Trophoblast cell (in vitro differentiated cells and primary cell): ENCODE results near the gene FAM151A.

ENCODE experiments used
- DNase-seq, 2 donors: peaks; one replicate each; pipeline ENCODE4 v3.0.0-alpha.2; 2016
- H2AFZ ChIP-seq: 2 replicates; pipeline ENCODE4 v1.6.1; 2013; ENCODE audit warnings: low read length, moderate library complexity, mild to moderate bottlenecking; ENCODE audit not compliant: insufficient read depth, poor library complexity
- H2AK5ac ChIP-seq: 2 replicates; pipeline ENCODE4 v1.6.1; 2013; ENCODE audit warnings: mild to moderate bottlenecking, low read length
- H2BK120ac ChIP-seq: 2 replicates; pipeline ENCODE4 v1.6.1; 2013; ENCODE audit warnings: low read length, mild to moderate bottlenecking, moderate library complexity; ENCODE audit not compliant: insufficient read depth, poor library complexity
- H2BK12ac ChIP-seq: 2 replicates; pipeline ENCODE4 v1.6.1; 2013; ENCODE audit warnings: mild to moderate bottlenecking, low read length, moderate library complexity
- H2BK5ac ChIP-seq: 2 replicates; pipeline ENCODE4 v1.6.1; 2013; ENCODE audit warnings: low read length, low read depth, moderate library complexity, mild to moderate bottlenecking; ENCODE audit not compliant: poor library complexity
- H3K14ac ChIP-seq: 2 replicates; pipeline ENCODE4 v1.6.1; 2013; ENCODE audit warnings: mild to moderate bottlenecking, low read length
- H3K18ac ChIP-seq: 2 replicates; pipeline ENCODE4 v1.6.1; 2013; ENCODE audit warnings: mild to moderate bottlenecking, low read length
- H3K23ac ChIP-seq: 2 replicates; pipeline ENCODE4 v1.6.1; 2013; ENCODE audit warnings: low read length
- H3K27ac ChIP-seq: 2 replicates; pipeline ENCODE4 v1.5.1; 2013; ENCODE audit warnings: low read depth, mild to moderate bottlenecking, inconsistent platforms, low read length, moderate library complexity
- H3K27me3 ChIP-seq: 2 replicates; pipeline ENCODE4 v1.6.1; 2013; ENCODE audit warnings: inconsistent platforms, mild to moderate bottlenecking, low read length, moderate library complexity; ENCODE audit not compliant: insufficient read depth
- H3K36me3 ChIP-seq, 2 experiments: 1 replicate in 1 of 2; 2 replicates in 1 of 2; pipeline ENCODE4 v1.6.1; 2013; ENCODE audit warnings: low read length in 2 of 2, mild to moderate bottlenecking in 2 of 2, moderate library complexity in 1 of 2; ENCODE audit not compliant: insufficient read depth in 2 of 2, control insufficient read depth in 1 of 2
- H3K4ac ChIP-seq: 2 replicates; pipeline ENCODE4 v1.6.1; 2013; ENCODE audit warnings: low read depth, mild to moderate bottlenecking, low read length, moderate library complexity
- H3K4me1 ChIP-seq, 2 experiments: 1 replicate in 1 of 2; 2 replicates in 1 of 2; pipeline ENCODE4 v1.6.1; 2013; ENCODE audit warnings: low read length in 2 of 2, mild to moderate bottlenecking in 2 of 2, moderate library complexity in 1 of 2; ENCODE audit not compliant: insufficient read depth in 2 of 2, control insufficient read depth in 1 of 2
- H3K4me2 ChIP-seq: 2 replicates; pipeline ENCODE4 v1.6.1; 2013; ENCODE audit warnings: inconsistent platforms, mild to moderate bottlenecking, low read length, moderate library complexity
- H3K4me3 ChIP-seq: 2 replicates; pipeline ENCODE4 v1.5.1; 2013; ENCODE audit warnings: mild to moderate bottlenecking, low read depth, low read length, inconsistent platforms
- H3K79me1 ChIP-seq: one replicate; pipeline ENCODE4 v1.6.1; 2013; ENCODE audit warnings: low read length
- H3K79me2 ChIP-seq: 2 replicates; pipeline ENCODE4 v1.6.1; 2013; ENCODE audit warnings: low read length, mild to moderate bottlenecking; ENCODE audit not compliant: control insufficient read depth, insufficient read depth, poor library complexity
- H3K9ac ChIP-seq: 2 replicates; pipeline ENCODE4 v1.6.1; 2013; ENCODE audit warnings: mild to moderate bottlenecking, low read length
- H3K9me3 ChIP-seq: 2 replicates; pipeline ENCODE4 v1.6.1; 2013; ENCODE audit warnings: low read depth, mild to moderate bottlenecking, control low read depth, inconsistent platforms, low read length; ENCODE audit not compliant: insufficient read depth
- H4K12ac ChIP-seq: 2 replicates; pipeline ENCODE4 v1.6.1; 2013; ENCODE audit warnings: low read depth, mild to moderate bottlenecking, low read length, moderate library complexity
- H4K8ac ChIP-seq: 2 replicates; pipeline ENCODE4 v1.6.1; 2013; ENCODE audit warnings: low read depth, mild to moderate bottlenecking, low read length, moderate library complexity
- H4K91ac ChIP-seq: one replicate; pipeline ENCODE4 v1.6.1; 2013; ENCODE audit warnings: low read depth, mild to moderate bottlenecking, low read length, moderate library complexity
- WGBS: extraction: QIAGEN DNeasy Blood & Tissue Kit; methylation state at CpG from one replicate; pipeline ENCODE4 v1.1.7; 2013; ENCODE audit warnings: missing lambda C conversion rate; ENCODE audit not compliant: insufficient read length, insufficient coverage; ENCODE audit errors: extremely low coverage; 5-methylcytosine and 5-hydroxymethylcytosine counted together

The FAM151A gene

GRCh38 chr1:54574158-54574778, 49.1 kb downstream of the FAM151A start:
- Histone ChIP-seq H4K12ac (no peak overlapping the region), H2BK5ac (no peak overlapping the region), H3K27ac (no peak overlapping the region), H3K79me2 (no peaks in the 10 kb centered on the region), H3K4ac (no peak overlapping the region), H3K79me1 (no peaks in the 10 kb centered on the region), H3K14ac (no peak overlapping the region), H3K23ac (no peak overlapping the region), H3K4me1 (peaks cover 23 to 25% of the 10 kb centered on the region in 2 experiments), H3K4me3 (no peak overlapping the region), H2AFZ (no peak overlapping the region), H3K36me3 (no peaks in the 10 kb centered on the region), H3K4me2 (no peak overlapping the region), H3K9ac (no peak overlapping the region), H3K9me3 (no peaks in the 10 kb centered on the region), H4K91ac (no peak overlapping the region), H2AK5ac (no peak overlapping the region), H3K27me3 (no peaks in the 10 kb centered on the region), H4K8ac (no peak overlapping the region), H2BK120ac (no peak overlapping the region), H2BK12ac (no peak overlapping the region), H3K18ac (no peak overlapping the region)
- no CpG with 5 or more reads among the region's 12 CpGs for WGBS
- no peak for DNase-seq

- Histone ChIP-seq H3K27ac (no peak overlapping the region), H3K4me3 (no peak overlapping the region), H3K4ac (no peak overlapping the region), H3K4me2 (no peak overlapping the region), H4K12ac (no peak overlapping the region), H3K9ac (no peak overlapping the region), H2AFZ (no peak overlapping the region), H3K36me3 (no peaks in the 10 kb centered on the region), H4K91ac (no peak overlapping the region), H3K79me1 (peaks cover 3% of the 10 kb centered on the region), H3K23ac (no peak overlapping the region), H4K8ac (no peak overlapping the region), H3K4me1 (peaks cover 24 to 25% of the 10 kb centered on the region in 2 experiments), H3K9me3 (no peaks in the 10 kb centered on the region), H3K27me3 (no peaks in the 10 kb centered on the region), H3K14ac (no peak overlapping the region), H2AK5ac (no peak overlapping the region), H2BK5ac (no peak overlapping the region), H2BK120ac (no peak overlapping the region), H2BK12ac (no peak overlapping the region), H3K79me2 (no peaks in the 10 kb centered on the region), H3K18ac (no peak overlapping the region)
- no CpG with 5 or more reads among the region's 3 CpGs for WGBS
- DNase-seq, result no peak
These were observed 50.8 kb downstream of the FAM151A start for GRCh38 chr1:54572542-54572850.

GRCh38 chr1:54571803-54572541, 51.4 kb downstream of the FAM151A start:
- Histone ChIP-seq H3K27ac (peak overlapping the region; percentile 3), H3K9ac (no peak overlapping the region), H4K91ac (no peak overlapping the region), H3K79me1 (peaks cover 4% of the 10 kb centered on the region), H3K4me2 (no peak overlapping the region), H4K8ac (no peak overlapping the region), H3K27me3 (no peaks in the 10 kb centered on the region), H3K79me2 (no peaks in the 10 kb centered on the region), H4K12ac (no peak overlapping the region), H3K4me3 (no peak overlapping the region), H3K4me1 (peaks cover 24 to 25% of the 10 kb centered on the region in 2 experiments), H2BK12ac (no peak overlapping the region), H2BK5ac (no peak overlapping the region), H3K9me3 (no peaks in the 10 kb centered on the region), H3K36me3 (no peaks in the 10 kb centered on the region), H2AFZ (no peak overlapping the region), H3K23ac (no peak overlapping the region), H3K18ac (no peak overlapping the region), H2AK5ac (no peak overlapping the region), H3K4ac (no peak overlapping the region), H3K14ac (no peak overlapping the region), H2BK120ac (no peak overlapping the region)
- no peak for DNase-seq
- WGBS, result no CpG with 5 or more reads among the region's 8 CpGs

- H3K79me2 ChIP-seq, result no peaks in the 10 kb centered on the region
- no peak overlapping the region for H3K4ac ChIP-seq
- no peak overlapping the region for H4K91ac ChIP-seq
- H3K4me1 ChIP-seq, result peaks cover 25 to 27% of the 10 kb centered on the region in 2 experiments
- no peak overlapping the region for H3K14ac ChIP-seq
- H2BK5ac ChIP-seq, result no peak overlapping the region
- no peak overlapping the region for H4K8ac ChIP-seq
- no peaks in the 10 kb centered on the region for H3K27me3 ChIP-seq
- no peak overlapping the region for H3K18ac ChIP-seq
- peaks cover 4% of the 10 kb centered on the region for H3K79me1 ChIP-seq
- H2BK12ac ChIP-seq, result no peak overlapping the region
- WGBS, result no CpG with 5 or more reads among the region's 3 CpGs
- H3K4me2 ChIP-seq, result no peak overlapping the region
- H2AK5ac ChIP-seq, result no peak overlapping the region
- H2BK120ac ChIP-seq, result no peak overlapping the region
- DNase-seq, result no peak
- no peak overlapping the region for H2AFZ ChIP-seq
- H3K36me3 ChIP-seq, result no peaks in the 10 kb centered on the region
- no peak overlapping the region for H3K9ac ChIP-seq
- no peak overlapping the region for H3K23ac ChIP-seq
- no peaks in the 10 kb centered on the region for H3K9me3 ChIP-seq
- H3K27ac ChIP-seq, result no peak overlapping the region
- no peak overlapping the region for H3K4me3 ChIP-seq
- no peak overlapping the region for H4K12ac ChIP-seq
These were observed 52.0 kb downstream of the FAM151A start for GRCh38 chr1:54571326-54571725.
